Stimulated activated CD4-positive, alpha-beta T cell treated with anti-CD3 and anti-CD28 coated beads, Interleukin-15, amount 100 ng/mL, for 48 hours (primary cell): ENCODE measurements around the gene PFKL.

Experiments used
- DNase-seq, 2 donors: peaks; one replicate each; pipeline ENCODE4 v3.0.0-alpha.2; 2020; ENCODE audit warnings: low read depth in 2 of 2

PFKL gene

DNA sequence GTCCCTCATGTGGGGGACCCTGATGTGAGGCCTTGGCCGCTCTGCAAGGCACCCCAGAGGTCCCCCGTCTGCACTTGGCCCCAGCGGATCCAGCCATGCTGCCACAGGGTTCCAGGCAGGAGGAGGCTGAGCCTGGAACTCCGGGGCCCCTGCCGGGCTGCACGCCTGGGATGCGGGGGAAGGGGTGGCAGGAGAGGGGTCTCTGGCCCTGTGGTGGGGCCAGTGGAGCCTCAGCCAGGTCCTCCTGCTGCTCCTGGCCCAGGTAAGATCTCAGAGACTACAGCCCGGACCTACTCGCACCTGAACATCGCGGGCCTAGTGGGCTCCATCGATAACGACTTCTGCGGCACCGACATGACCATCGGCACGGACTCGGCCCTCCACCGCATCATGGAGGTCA lies 12.9 kb downstream of the PFKL start:
- no peak for DNase-seq

DNA sequence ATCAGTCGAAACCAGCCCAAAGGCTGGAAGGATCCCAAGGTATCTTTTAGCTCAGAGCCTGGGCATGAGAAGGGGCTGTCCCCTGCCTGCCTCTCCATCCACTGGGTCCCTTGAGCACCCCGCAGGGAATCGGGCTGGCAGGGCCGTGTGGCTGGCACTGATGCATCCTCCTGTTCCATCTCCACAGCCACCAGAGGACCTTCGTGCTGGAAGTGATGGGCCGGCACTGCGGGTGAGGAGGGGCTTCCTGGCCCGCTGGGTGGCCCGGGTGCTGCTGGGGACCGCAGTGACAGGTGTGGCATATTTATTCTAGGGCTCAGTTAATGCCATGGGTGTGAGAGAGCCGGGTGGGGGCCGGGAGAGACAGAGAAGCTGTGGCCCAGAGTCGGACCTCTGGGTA lies 13.6 kb downstream of the PFKL start:
- DNase-seq, result no peak

DNA sequence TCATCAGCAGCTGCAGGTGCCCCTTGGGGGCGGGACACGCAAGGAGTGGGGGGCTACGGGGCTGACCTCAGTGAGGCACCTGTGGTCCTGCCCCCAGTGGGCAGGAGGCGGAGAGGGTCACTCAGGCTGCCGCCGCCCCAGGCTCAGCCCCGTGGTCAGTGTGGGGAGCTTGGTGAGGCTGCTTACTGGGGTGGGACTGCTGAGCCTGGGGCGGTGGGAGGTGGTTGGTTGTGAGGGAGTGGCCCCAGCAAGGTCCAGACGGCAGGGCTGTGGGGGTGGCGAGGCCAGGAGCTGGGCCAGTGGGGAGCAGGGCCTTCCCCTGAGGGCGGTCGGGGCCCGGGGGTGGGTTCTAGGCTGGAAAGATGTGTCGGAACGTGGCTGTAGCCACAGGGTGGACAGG lies 14.3 kb downstream of the PFKL start:
- no peak for DNase-seq

DNA sequence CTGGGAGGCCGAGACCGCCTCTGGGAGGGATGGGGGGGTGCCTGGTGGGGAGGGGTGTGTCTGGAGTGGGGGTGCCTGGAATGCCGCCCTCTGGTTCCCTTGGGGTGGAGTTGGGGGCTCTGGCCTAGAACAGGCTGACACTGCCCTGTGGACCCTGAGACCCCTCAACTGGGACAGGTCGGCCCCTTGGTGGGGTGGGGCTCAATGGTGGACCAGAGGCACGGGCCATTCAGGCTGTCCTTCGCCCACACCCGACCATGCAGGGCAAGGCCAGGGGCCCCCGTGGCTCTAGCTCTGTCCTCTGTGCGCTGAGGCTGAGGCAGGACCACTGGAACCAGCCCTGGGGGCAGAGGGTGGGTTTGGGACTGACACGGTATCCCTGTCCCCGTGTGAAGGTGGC lies 14.7 kb downstream of the PFKL start:
- DNase-seq, result no peak

DNA sequence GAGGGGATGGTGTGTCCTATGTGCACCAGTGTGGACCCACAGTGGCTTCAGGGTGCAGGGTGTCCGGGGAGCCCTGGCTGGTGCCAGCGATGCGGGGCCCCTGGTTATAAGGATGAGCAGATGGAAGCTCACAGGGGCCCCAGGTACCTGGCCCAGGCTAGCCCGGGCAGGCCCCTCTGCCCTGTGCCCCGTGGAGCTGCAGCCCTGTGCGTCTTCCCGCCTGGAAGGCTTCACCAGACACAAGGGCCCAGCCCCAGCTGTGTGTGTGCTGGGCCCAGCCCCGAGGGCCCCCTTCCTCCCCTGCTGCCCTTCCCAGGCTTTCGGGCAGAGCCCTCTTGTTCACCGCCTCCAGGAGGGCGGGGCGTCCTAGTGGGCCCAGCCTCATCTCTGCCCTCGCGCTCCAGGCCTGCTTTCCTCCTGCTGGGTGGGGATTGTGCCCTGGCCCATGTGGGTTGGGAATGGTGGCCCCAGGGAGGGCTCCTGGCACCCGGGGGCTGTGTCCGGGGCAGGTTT lies 15.9 kb downstream of the PFKL start:
- DNase-seq, result no peak

DNA sequence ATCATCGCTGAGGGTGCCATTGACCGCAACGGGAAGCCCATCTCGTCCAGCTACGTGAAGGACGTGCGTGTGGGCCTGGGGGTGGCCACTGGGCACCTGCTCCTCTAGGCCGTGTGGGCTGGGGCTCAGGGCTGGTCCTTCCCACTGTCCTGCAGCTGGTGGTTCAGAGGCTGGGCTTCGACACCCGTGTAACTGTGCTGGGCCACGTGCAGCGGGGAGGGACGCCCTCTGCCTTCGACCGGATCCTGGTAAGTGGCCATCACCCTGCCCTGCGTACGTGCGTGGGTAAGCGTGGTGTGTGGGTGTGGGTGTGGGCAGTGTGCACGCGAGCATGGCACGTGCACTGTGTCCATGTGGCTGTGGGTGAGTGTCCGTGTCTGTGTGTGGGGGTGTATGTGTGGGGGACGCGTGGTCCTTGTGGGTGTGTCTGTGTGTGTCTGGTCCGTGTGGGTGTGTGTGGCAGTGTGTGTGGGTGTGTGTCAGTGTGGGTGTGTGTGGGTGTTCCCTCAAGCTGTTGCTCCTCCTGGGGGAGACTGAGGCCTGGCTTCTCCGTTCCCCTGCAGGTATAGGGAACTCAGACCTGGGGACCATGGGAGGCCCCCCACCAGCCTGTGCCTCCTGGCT lies 16.5 kb downstream of the PFKL start:
- no peak for DNase-seq

DNA sequence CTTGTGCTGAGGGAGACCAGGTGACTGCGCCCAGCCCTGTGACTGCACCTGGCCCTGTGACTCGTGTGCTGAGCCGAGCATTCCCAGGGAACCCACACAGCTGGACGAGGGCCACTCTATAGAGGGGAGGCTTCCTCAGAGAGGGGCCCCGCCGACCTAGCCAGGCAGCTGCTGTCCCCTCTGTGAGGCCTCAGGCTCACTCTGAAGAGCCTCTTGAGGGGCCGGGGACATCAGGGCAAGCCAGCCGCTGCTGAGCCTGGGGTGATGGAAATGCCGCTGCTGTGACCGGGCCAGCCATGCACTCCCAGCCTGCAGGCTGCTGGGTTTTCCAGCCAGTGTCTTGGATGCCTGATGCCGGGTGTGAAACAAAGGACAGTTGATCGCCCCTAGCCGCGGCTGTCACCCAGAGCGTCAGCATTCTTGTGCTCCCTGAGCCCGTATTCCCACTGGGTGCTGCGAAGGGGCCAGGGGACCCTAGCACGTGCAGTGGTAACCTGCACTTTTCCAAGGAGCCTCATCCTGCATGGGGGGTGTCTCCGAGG lies 17.5 kb downstream of the PFKL start:
- no peak for DNase-seq

DNA sequence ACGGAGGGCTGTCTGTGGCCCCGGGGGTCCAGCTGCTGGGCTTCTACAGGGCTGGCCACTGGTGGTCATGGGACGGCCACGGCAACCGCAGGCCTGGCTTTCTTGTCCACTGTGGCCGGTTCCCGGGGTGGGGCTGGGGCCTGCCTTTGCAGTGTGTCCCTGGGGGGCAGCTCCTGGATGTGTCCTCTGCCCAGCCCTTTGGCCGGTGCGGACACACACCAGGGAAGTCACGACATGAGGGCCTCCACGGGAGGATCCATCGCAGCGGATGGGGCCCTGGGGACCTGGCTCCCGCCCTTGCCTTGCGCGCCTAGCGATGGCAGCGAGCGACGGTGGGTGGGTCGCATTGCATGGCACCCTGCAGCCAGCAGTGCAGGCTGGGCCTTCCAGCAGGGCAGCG lies 18.0 kb downstream of the PFKL start:
- DNase-seq, result no peak

DNA sequence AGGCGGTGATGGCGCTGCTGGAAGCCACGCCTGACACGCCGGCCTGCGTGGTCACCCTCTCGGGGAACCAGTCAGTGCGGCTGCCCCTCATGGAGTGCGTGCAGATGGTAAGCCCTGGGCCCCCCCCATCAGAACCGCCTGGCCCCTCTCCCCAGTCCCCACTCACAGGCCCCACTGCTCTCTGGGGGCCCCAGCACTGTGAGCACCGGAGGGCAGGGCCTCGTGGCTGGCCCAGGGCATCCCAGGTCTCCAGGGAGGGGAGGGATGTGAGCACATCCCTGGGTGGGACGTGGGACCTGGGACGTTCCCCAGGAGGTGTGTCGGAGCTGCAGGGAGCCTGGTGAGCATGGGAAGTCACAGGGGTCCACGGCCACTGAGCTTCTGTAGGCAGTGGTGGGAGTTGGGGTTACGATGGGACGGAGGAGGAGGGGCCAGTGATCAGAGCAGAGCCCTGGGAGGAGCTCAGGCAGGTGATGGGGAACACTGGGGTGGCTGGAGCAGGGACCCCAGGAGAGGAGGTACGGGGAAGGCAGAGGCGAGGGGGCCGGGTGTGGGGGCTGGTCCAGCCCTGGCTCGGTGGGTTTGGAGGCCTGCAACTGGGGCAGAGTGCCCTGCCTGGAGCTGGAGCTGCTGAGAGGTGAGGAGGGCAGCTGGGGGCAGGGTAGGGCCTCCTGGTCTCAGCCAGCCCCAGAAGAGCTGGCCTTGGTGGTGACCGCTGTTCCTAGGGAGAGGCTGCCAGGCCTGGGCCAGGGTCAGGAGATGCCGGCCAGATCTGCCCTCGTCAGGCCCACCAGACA lies 18.8 kb downstream of the PFKL start:
- DNase-seq, result no peak

DNA sequence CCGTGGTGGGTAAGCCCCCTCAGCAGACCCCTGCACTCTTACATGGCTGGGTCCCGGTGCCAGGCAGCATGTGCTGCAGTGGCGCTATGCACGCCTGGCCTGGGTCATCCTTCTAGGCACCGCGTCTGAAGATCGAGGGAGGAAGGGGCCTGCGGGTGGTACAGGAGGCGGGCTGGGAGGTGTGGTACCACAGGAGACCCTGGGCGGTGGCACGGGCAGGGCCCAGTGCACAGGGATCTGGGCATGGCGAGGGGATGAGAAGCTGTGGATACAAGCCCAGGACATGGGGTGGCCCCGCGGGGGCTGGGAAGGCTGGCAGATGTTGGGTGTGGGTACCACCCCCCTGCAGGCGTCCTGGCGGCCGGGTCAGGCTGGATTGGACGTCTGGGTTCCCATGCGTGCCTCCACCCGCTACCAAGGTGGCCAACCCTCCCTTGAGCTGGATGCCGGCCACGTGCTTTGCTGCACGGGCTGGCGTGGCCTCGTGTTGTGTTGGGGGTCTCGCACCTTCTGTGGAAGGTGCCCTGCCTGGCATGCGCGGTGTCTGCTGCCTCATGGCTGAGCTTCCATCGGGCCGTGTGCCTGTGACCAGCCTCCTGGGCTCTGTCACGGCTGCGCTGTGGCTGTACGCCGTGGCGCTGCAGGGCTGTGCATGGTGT lies 19.7 kb downstream of the PFKL start:
- DNase-seq, result no peak

DNA sequence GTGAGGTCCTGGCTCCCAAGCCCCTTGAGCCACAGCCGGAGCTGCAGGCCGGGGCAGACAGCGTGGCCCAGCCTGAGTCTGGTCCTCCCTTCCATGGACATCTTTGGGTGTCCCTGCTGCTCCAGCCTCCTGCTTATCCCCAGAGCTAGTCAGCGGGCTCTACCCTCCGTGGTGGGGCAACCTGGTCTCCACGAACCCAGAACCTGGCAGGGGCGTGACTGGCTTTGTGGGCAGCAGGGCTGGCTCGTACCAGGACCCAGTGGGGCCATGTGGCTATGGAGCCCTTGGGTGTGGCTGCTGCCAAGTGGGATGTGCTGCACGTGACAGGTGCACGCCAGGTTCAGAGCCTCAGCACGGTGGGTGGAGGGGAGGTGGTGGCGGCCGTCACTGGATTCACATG lies 21.0 kb downstream of the PFKL start:
- no peak for DNase-seq

DNA sequence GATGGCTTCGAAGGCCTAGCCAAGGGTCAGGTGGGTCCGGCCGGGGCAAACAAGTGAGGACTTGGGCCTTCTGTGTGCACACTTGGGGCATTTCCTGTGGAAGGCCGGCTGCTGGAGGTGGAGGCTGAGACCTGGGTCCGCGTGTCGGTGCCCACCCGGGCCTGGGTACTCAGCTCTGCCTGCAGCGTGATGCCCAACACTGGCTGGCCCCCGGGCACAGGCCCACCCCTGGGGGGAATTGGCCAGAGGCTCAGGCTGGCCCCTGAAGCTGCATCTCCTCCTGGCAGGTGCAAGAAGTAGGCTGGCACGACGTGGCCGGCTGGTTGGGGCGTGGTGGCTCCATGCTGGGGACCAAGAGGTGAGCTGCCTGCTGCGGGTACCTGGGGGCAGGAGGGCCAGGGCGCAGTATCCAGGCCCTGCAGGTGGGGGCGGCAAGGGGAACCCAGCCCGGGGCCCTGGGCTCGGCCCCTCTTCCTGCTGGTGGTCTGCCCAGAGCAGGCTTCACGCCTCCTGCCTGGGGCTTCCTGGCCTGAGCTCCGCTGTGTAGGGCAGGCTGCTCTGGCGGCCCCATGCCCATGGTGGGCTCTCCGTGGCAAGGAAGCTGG lies 22.1 kb downstream of the PFKL start:
- DNase-seq, result no peak

DNA sequence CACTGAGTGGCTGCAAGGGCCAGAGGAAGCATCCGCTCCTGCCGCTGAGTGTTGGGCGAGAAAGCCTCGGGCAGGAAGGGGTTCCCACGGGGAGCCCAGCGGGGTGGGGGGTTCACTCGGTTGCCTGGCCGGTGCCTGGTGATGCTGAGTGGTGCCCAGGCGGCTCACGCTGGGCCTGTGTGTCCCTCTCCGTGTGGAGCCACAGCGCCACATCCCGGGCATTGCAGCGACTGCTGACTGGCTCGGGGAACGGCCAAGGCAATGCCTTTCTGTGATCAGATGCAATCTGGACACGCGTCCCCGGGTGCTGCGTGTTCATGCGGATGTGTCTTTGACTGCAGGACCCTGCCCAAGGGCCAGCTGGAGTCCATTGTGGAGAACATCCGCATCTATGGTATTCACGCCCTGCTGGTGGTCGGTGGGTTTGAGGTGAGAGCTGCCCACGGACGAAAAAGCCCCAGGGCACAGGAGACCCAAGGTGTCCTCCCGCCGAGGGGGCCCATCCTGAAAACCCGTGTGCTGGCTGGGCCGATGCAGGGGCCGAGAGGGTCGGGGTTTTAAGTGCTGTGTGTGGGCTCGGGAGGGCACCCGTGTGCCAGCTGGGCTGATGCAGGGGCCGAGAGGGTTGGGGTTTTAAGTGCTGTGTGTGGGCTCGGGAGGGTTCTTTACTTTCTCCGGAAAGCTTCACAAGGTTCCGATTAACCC lies 22.9 kb downstream of the PFKL start:
- DNase-seq, result no peak

DNA sequence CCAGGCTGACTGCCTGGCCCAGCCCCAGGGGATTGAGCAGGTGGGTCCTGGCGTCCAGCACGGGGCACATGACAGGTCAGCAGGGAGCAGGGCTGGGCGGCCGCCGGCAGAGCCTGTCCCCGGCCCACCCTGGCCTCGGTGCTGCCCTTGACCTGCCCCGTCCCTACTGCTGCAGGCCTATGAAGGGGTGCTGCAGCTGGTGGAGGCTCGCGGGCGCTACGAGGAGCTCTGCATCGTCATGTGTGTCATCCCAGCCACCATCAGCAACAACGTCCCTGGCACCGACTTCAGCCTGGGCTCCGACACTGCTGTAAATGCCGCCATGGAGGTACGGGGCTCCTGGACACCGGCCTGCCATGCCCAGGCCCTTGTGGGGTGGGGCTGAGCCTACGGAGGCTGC lies 23.7 kb downstream of the PFKL start:
- DNase-seq, result no peak

DNA sequence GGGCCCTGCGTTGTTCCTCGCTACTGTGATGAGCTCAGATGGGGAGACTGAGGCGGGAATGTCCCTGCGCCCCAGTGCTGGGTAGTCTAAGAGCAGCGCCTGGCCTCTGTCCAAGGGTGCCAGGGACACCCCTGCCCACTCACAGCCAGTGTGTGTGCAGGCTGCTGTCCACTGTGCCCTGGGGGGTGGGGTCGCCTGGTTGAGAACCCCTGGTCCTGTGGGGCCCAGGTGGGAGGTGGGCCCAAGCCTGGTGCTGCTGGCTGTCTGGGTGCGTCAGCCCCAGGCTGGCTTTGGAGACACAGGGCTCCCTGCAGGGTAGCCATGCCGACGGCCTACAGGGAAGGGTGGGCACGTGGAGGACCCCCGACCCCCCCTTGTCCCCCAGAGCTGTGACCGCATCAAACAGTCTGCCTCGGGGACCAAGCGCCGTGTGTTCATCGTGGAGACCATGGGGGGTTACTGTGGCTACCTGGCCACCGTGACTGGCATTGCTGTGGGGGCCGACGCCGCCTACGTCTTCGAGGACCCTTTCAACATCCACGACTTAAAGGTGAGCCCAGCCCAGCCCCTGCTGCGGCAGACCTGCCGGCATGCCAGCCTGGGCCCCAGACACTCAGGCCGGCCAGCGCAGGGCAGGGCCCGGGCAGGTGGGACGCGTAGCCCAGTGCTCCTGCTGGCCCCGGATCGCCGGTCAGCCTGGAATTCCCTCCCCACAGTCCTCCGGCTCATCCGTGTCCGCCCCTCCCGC lies 24.4 kb downstream of the PFKL start:
- DNase-seq, result no peak

DNA sequence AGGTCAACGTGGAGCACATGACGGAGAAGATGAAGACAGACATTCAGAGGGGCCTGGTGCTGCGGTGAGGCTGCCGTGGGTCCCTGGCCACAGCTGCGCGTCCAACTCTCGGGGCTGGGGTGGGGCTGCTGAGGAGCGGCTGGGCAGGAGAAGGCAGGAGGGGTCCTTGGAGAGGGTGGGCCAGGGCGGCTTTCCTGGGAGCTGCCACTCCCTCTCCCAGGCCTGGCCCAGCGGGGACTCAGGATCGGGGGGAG lies 24.9 kb downstream of the PFKL start:
- no peak for DNase-seq

DNA sequence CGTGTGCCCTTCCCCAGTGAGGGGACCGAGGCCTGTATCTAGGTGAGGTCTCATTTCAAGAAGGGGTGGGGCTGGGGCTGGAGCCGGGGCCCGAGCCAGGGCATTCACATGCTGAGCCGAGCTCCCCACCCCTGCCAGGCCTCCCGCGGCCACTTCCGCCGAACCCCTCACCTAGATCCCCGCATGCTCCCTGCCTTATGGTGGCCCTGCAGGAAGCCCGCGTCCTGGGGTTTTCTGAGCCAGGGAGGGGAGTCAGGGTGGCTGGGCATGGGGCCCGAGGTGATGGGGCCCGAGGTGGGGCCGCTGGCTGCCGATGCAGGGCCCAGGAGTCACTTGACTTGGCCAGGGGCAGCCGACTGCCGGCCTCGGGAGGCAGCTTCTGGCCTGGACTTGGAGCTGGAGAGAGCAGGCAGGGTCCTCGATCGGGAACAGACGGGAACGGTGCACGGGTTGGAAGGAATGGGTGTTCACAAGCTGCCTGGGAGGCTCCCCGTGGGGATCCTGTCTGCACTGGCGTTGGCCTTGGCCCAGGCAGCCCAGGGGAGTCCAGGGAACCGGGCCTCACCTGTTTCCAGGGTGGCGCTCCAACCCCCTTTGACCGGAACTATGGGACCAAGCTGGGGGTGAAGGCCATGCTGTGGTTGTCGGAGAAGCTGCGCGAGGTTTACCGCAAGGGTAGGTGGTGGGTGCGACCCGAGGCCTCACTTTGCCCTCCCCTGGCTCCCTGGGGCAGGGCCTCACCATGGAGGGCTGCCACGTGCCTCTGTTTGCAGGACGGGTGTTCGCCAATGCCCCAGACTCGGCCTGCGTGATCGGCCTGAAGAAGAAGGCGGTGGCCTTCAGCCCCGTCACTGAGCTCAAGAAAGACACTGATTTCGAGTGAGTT lies 25.8 kb downstream of the PFKL start:
- no peak for DNase-seq

DNA sequence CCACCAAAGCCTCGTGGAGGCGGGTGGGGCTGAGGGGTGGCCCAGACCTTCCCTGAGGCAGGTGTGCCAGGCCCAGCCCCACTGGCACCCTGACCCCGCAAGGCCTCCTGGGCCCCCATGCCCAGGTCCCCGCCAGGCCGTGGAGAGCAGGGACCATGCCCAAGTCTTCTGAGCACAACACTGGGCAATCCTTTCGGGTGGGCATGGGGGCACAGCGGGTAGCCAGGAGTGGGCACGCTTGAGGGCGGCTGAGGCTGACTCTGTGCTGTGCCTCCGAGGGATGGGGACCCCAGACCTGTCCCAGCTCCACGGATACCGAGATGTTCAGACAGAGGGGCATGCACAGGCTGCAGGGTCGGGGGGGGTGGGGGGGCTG lies 26.4 kb downstream of the PFKL start:
- DNase-seq, result no peak

DNA sequence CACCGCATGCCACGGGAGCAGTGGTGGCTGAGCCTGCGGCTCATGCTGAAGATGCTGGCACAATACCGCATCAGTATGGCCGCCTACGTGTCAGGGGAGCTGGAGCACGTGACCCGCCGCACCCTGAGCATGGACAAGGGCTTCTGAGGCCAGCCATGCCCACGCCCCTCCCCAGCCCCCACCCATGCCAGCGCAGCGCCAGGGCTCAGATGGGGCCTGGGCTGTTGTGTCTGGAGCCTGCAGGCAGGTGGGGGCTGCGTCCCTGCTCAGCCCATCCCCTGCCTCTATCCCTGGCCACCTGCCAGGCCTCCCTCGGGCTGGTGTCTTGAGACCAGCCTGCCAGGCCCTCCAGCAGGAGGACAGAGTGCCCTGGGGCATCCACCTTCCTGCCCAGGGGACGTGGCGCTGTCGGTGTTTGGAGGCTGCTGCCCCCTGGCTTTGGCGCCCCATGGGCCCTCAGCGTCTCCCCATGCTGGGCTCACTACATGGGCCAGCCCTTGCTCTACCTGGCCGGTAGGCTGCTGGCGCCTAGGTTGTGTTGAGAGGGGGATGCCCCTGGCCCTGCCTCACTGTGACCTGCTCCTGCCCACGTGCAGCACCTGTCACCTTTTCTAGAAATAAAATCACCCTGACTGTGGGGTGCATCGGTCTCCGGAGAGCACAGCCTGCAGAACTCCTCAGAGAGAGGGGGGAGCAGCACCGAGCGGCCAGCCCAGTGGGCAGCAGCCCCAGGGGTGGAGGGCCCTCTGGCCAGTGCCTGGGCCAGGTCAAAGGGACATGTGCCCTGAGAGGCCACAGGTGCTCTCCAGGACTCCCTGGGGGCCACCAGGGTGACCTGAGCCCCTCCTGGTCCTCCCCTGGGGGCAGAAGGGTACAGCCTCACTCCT lies 27.1 kb downstream of the PFKL start:
- DNase-seq, result no peak
